Keratinocyte (primary cell): ENCODE measurements around the gene HACD1. TPM values are rescaled to one million over a fixed set of nuclear protein-coding genes. Genes with fewer than 3 reads are reported as not detected.
"Not testable (repeated sequence)": the region's sequence is repeated elsewhere in the genome, so short reads cannot be mapped to it uniquely, and the experiment has no call there.

Experiments used
- DNase-seq: peaks from one replicate; pipeline ENCODE4 v3.0.0-alpha.2; 2011; ENCODE audit warnings: low read depth, missing footprints, low spot score
- FAIRE-seq: peaks from 2 replicates; lab custom pipeline; 2011; peaks lifted over from hg19 to GRCh38; lab: Jason Lieb, UNC
- H2AFZ ChIP-seq: 2 replicates; pipeline ENCODE4 v1.6.0; 2012; ENCODE audit warnings: low read length, control low read depth, inconsistent platforms; ENCODE audit not compliant: control insufficient read depth
- H3K27ac ChIP-seq: 2 replicates; pipeline ENCODE4 v1.5.1; 2011; ENCODE audit warnings: low read length; ENCODE audit not compliant: control insufficient read depth, insufficient read depth
- H3K27me3 ChIP-seq: 3 replicates; pipeline ENCODE4 v1.6.0; 2011; ENCODE audit warnings: low read length; ENCODE audit not compliant: control insufficient read depth, insufficient read depth; ENCODE audit errors: extremely low read depth
- H3K36me3 ChIP-seq, 2 experiments: 2 replicates in 1 of 2; 3 replicates in 1 of 2; pipeline ENCODE4 v1.5.1; 2011; ENCODE audit warnings: low read length in 2 of 2, mild to moderate bottlenecking in 1 of 2; ENCODE audit not compliant: control insufficient read depth in 2 of 2, insufficient read depth in 2 of 2; ENCODE audit errors: extremely low read depth in 1 of 2
- H3K4me1 ChIP-seq: 3 replicates; pipeline ENCODE4 v1.5.1; 2011; ENCODE audit warnings: low read length; ENCODE audit not compliant: control insufficient read depth, insufficient read depth; ENCODE audit errors: extremely low read depth
- H3K4me2 ChIP-seq: 3 replicates; pipeline ENCODE4 v1.6.0; 2011; ENCODE audit warnings: low read depth, low read length; ENCODE audit not compliant: control insufficient read depth, insufficient read depth; ENCODE audit errors: extremely low read depth
- H3K4me3 ChIP-seq, 3 experiments: fragments of 200-600 bp in 1 of 3; sonication (generic) in 1 of 3; 2 replicates in 2 of 3; 3 replicates in 1 of 3; pipeline ENCODE4 v1.5.1; 2011 to 2016; ENCODE audit warnings: low read length in 3 of 3, mild to moderate bottlenecking in 3 of 3, control low read depth in 2 of 3, inconsistent platforms in 1 of 3, low read depth in 1 of 3, mixed read lengths in 1 of 3, mixed run types in 1 of 3, moderate library complexity in 1 of 3; ENCODE audit not compliant: control insufficient read depth in 2 of 3, insufficient read depth in 2 of 3; ENCODE audit errors: extremely low read depth in 1 of 3
- H3K79me2 ChIP-seq: 2 replicates; pipeline ENCODE4 v1.6.0; 2012; ENCODE audit warnings: low read length; ENCODE audit not compliant: control insufficient read depth, insufficient read depth
- H3K9ac ChIP-seq: 3 replicates; pipeline ENCODE4 v1.6.0; 2011; ENCODE audit warnings: low read length; ENCODE audit not compliant: control insufficient read depth, insufficient read depth; ENCODE audit errors: extremely low read depth
- H3K9me1 ChIP-seq: 3 replicates; pipeline ENCODE4 v1.6.0; 2011; ENCODE audit warnings: low read length; ENCODE audit not compliant: control insufficient read depth, insufficient read depth; ENCODE audit errors: extremely low read depth
- H3K9me3 ChIP-seq: 2 replicates; pipeline ENCODE4 v1.5.1; 2012; ENCODE audit warnings: low read depth, low read length; ENCODE audit not compliant: control insufficient read depth
- H4K20me1 ChIP-seq: 3 replicates; pipeline ENCODE4 v1.6.0; 2011; ENCODE audit warnings: low read length; ENCODE audit not compliant: control insufficient read depth, insufficient read depth; ENCODE audit errors: extremely low read depth
- CTCF ChIP-seq, 3 experiments: IDR thresholded peaks in 1 of 3; conservative IDR thresholded peaks in 1 of 3; optimal IDR thresholded peaks in 1 of 3; 2 replicates in 2 of 3; 3 replicates in 1 of 3; pipeline versions ENCODE3 to v1.5.1; 2011; ENCODE audit warnings: low read length in 3 of 3, mild to moderate bottlenecking in 3 of 3, moderate library complexity in 2 of 3, control low read depth in 1 of 3, inconsistent platforms in 1 of 3; ENCODE audit not compliant: insufficient read depth in 2 of 3; ENCODE audit errors: extremely low read depth in 1 of 3
- EZH2 ChIP-seq: IDR thresholded peaks from one replicate; pipeline ENCODE4 v1.6.1; 2012; ENCODE audit warnings: inconsistent platforms, mild to moderate bottlenecking, low read length, moderate library complexity
- dilution Hi-C: fragments of 300-500 bp; cut with MboI; formaldehyde crosslinking; loops from one replicate; pipeline ENCODE4 v1.7.0; 2020; ENCODE audit warnings: low sequenced_read_pairs; ENCODE audit not compliant: extremely low pct_ligation_motif_present
- polyA plus RNA-seq, 5 experiments: library from polyadenylated mRNA; depleted of rRNA in 3 of 5; stranded (reverse) in 3 of 5; stranded (forward) in 1 of 5; unstranded in 1 of 5; fragments of >200 nt; gene quantifications; 1 replicate in 1 of 5; 2 replicates in 3 of 5; 3 replicates in 1 of 5; pipeline versions ENCODE4 v1.2.1 to v1.2.3, GENCODE V29; 2011 to 2012; ENCODE audit warnings: missing spikeins in 2 of 5, low read depth in 1 of 5, low replicate concordance in 1 of 5

The HACD1 gene
- polyA plus RNA-seq, 1 donor (not counting 4 experiments of a cell fraction or from before 2014, with no cell fraction given), result 46.3 TPM

- Histone ChIP-seq H4K20me1 (no peaks in the 10 kb centered on the region), H3K4me2 (peak overlapping the region; percentile 48), H3K27ac (peak overlapping the region; percentile 5), H3K9me3 (no peaks in the 10 kb centered on the region), H3K9ac (no peak overlapping the region), H3K79me2 (peaks cover 16% of the 10 kb centered on the region), H3K4me1 (peaks cover 17% of the 10 kb centered on the region), H3K9me1 (no peaks in the 10 kb centered on the region), H3K4me3 (no peak overlapping the region), H2AFZ (peak overlapping the region; percentile 82), H3K27me3 (no peaks in the 10 kb centered on the region), H3K36me3 (no peaks in the 10 kb centered on the region)
- TF ChIP-seq EZH2 (no peak), CTCF (optimal IDR thresholded peaks at IDR 0.05 in 1 of 3, IDR thresholded peaks at IDR 0.05 in 1 of 3, conservative IDR thresholded peaks at IDR 0.05 in 1 of 3; ENCODE audit: extremely low read depth in 1 of 3, insufficient read depth in 2 of 3, low read length in 3 of 3) (no peak)
- dilution Hi-C loops, result no loop called here
- no peak for DNase-seq
- peak; percentile 48 for FAIRE-seq
These were observed 20.7 kb upstream of the HACD1 start for GRCh38 chr10:17637869-17638268.

GRCh38 chr10:17633353-17633752 is 16.2 kb upstream of the HACD1 start:
- Histone ChIP-seq H3K4me2 (no peak overlapping the region), H2AFZ (no peak overlapping the region), H4K20me1 (no peaks in the 10 kb centered on the region), H3K4me1 (peaks cover 7% of the 10 kb centered on the region), H3K9me1 (no peaks in the 10 kb centered on the region), H3K27ac (no peak overlapping the region), H3K27me3 (no peaks in the 10 kb centered on the region), H3K9me3 (no peaks in the 10 kb centered on the region), H3K36me3 (no peaks in the 10 kb centered on the region), H3K4me3 (no peak overlapping the region), H3K79me2 (no peaks in the 10 kb centered on the region), H3K9ac (no peak overlapping the region)
- dilution Hi-C loops, result no loop called here
- no peak for FAIRE-seq
- no peak for DNase-seq
- TF ChIP-seq EZH2 (no peak), CTCF (optimal IDR thresholded peaks at IDR 0.05 in 1 of 3, IDR thresholded peaks at IDR 0.05 in 1 of 3, conservative IDR thresholded peaks at IDR 0.05 in 1 of 3; ENCODE audit: extremely low read depth in 1 of 3, insufficient read depth in 2 of 3, low read length in 3 of 3) (no peak)

- H3K27me3 ChIP-seq, DNase-seq, H3K4me1 ChIP-seq, H3K9ac ChIP-seq, dilution Hi-C loops, H3K27ac ChIP-seq, H3K9me1 ChIP-seq, H4K20me1 ChIP-seq, H3K4me3 ChIP-seq, H2AFZ ChIP-seq, FAIRE-seq, H3K36me3 ChIP-seq, H3K9me3 ChIP-seq, H3K4me2 ChIP-seq, H3K79me2 ChIP-seq: not testable (repeated sequence)
These were observed 15.4 kb upstream of the HACD1 start for GRCh38 chr10:17632590-17632989.
